Measurements from ENCODE around the gene POU2F3. TPM values are rescaled to one million over a fixed set of nuclear protein-coding genes. Genes with fewer than 3 reads are reported as not detected.

The POU2F3 gene
- total and polyA plus RNA-seq, 2 experiments from 2014 or later, result not detected

DNA sequence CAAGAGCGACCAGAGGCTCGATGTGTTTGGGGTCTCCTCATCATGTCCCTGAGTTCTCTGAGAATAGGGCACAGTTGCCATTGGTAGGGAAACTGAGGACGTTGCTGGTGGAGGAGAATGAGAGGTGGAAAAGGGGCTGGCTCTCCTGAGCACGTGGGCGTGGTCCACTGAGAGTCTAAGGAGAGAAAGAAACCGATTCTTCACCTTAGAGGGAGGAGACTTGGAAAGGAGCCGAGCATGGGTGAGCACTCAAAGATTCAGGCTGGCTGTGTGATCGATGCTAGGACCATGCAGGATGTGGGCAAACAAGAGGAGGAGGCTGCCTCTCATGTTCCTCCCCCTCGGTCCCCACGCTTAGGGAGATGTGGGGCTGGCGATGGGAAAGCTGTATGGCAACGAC is 65.3 kb downstream of the POU2F3 start:
- WGBS, 2 experiments (ENCODE audit: low coverage in 1 of 2, low lambda C conversion rate in 2 of 2, missing lambda C conversion rate in 2 of 2), result 83 to 89% methylated on average over 12 of the region's 12 CpGs
- H3K4me1 ChIP-seq (ENCODE audit: insufficient read depth), result peaks cover 16% of the 10 kb centered on the region; the same call in 1 of the 2 replicates

DNA sequence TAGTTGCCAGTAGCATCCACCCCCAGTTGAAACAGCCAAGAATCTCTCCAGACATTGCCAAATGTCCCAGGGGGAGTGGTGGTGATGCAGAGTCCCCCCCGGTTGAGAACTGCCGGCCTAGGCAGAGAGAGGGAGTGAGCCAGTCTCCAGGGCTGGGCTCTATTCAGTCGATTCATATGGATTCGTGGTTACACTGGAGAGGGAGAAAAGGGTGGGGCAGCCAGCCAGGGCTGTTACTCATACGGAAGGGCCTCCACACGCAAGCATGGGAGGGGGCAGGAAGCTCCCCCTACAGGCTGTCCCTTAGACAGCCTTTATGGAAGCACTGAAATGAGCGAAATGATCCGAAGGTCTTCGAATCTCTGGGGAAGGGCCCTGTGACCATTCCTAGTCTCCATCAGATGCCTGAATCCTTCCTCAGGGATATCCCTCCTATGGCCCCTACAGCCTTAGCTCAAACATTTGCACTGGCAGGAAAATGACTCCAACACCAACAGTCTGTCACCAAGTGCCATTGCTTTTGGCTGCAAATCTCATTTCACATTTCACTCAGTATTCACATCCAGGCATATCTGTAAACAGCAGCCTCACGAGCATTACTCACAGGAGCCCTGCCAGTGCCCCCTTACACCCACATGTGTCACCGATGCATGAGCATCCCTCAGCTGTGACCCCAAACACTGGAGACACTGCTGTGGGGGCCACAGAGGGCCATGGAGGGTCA is 66.7 kb downstream of the POU2F3 start:
- Histone ChIP-seq H3K4me2 (ENCODE audit: unreplicated experiment) (peak overlapping the region; percentile 21), H3K27me3 (replicated peaks; ENCODE audit: insufficient read depth) (no peaks in the 10 kb centered on the region), H3K4me3 (no peak overlapping the region), H3K4me1 (ENCODE audit: insufficient read depth) (peaks cover 20% of the 10 kb centered on the region; the same call in 1 of the 2 replicates), H3F3A (ENCODE audit: insufficient read depth) (no peaks in the 10 kb centered on the region), H2AFZ (peak overlapping the region; percentile 14; the same call in 1 of the 2 replicates), H3K27ac (peak overlapping the region; percentile 49), H3K9ac (0 out of 2 replicates have a peak overlapping the region, but pooled peaks have one; percentile 12), H3K36me3 (ENCODE audit: low read depth) (no peaks in the 10 kb centered on the region), H4K20me1 (ENCODE audit: insufficient read depth) (no peaks in the 10 kb centered on the region), H3K9me3 (ENCODE audit: low read depth) (no peaks in the 10 kb centered on the region), H3K9me2 (ENCODE audit: insufficient read depth) (no peaks in the 10 kb centered on the region), H3K79me2 (ENCODE audit: insufficient read depth) (no peaks in the 10 kb centered on the region)
- DNase-seq, result peak; percentile 97
- WGBS, 2 experiments (ENCODE audit: low coverage in 1 of 2, low lambda C conversion rate in 2 of 2, missing lambda C conversion rate in 2 of 2), result 35 to 41% methylated on average over 11 of the region's 11 CpGs
- TF ChIP-seq EZH2phosphoT487 (IDR thresholded peaks at IDR 0.05; ENCODE audit: insufficient read depth, low read depth), result no peak
- TF ChIP-seq EZH2 (IDR thresholded peaks at IDR 0.05; ENCODE audit: insufficient read depth, poor library complexity, severe bottlenecking), result no peak
- in situ Hi-C loops (cut with MboI), result no loop called here

More for the DNA sequence above, 65.3 kb downstream of the POU2F3 start:
- H2AFZ ChIP-seq, result no peak overlapping the region
- H3K27me3 ChIP-seq (replicated peaks; ENCODE audit: insufficient read depth), result no peaks in the 10 kb centered on the region
- H3K9ac ChIP-seq, result no peak overlapping the region
- no peak overlapping the region for H3K27ac ChIP-seq
- no peaks in the 10 kb centered on the region for H4K20me1 ChIP-seq (ENCODE audit: insufficient read depth)
- H3K9me3 ChIP-seq (ENCODE audit: low read depth), result no peaks in the 10 kb centered on the region
- no peak for DNase-seq
- H3K36me3 ChIP-seq (ENCODE audit: low read depth), result no peaks in the 10 kb centered on the region
- no peaks in the 10 kb centered on the region for H3K9me2 ChIP-seq (ENCODE audit: insufficient read depth)
- H3K4me2 ChIP-seq (ENCODE audit: unreplicated experiment), result no peak overlapping the region
- in situ Hi-C loops (cut with MboI), result no loop called here
- no peaks in the 10 kb centered on the region for H3F3A ChIP-seq (ENCODE audit: insufficient read depth)
- H3K79me2 ChIP-seq (ENCODE audit: insufficient read depth), result no peaks in the 10 kb centered on the region
- TF ChIP-seq EZH2phosphoT487 (IDR thresholded peaks at IDR 0.05; ENCODE audit: insufficient read depth, low read depth), result no peak
- no peak for TF ChIP-seq EZH2 (IDR thresholded peaks at IDR 0.05; ENCODE audit: insufficient read depth, poor library complexity, severe bottlenecking)
- H3K4me3 ChIP-seq, result no peak overlapping the region

DNA sequence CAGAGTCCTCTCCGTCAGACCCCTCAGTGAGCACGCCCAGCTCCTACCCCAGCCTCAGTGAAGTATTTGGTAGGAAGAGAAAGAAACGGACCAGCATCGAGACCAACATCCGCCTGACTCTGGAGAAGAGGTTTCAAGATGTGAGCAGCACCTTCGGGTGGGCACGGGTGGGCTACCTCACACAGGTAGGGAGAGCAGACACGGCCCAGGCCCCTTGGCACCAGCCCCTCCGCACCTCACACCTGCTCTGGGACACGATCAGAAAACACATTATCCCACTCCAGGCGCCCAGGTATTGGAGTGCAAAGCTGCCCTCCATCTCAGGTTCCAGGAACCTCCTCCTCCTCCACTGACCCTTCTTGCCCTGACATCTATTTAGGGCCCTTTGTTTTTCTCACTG is 67.5 kb downstream of the POU2F3 start:
- Histone ChIP-seq H3F3A (ENCODE audit: insufficient read depth) (no peaks in the 10 kb centered on the region), H3K9ac (no peak overlapping the region), H2AFZ (no peak overlapping the region), H3K4me3 (no peak overlapping the region), H3K27ac (no peak overlapping the region), H3K9me2 (ENCODE audit: insufficient read depth) (no peaks in the 10 kb centered on the region), H3K27me3 (replicated peaks; ENCODE audit: insufficient read depth) (no peaks in the 10 kb centered on the region), H3K9me3 (ENCODE audit: low read depth) (no peaks in the 10 kb centered on the region), H3K36me3 (ENCODE audit: low read depth) (no peaks in the 10 kb centered on the region), H4K20me1 (ENCODE audit: insufficient read depth) (no peaks in the 10 kb centered on the region), H3K4me2 (ENCODE audit: unreplicated experiment) (no peak overlapping the region), H3K4me1 (ENCODE audit: insufficient read depth) (peaks cover 20% of the 10 kb centered on the region; the same call in 1 of the 2 replicates), H3K79me2 (ENCODE audit: insufficient read depth) (no peaks in the 10 kb centered on the region)
- in situ Hi-C loops (cut with MboI), result no loop called here
- no peak for TF ChIP-seq EZH2 (IDR thresholded peaks at IDR 0.05; ENCODE audit: insufficient read depth, poor library complexity, severe bottlenecking)
- TF ChIP-seq EZH2phosphoT487 (IDR thresholded peaks at IDR 0.05; ENCODE audit: insufficient read depth, low read depth), result no peak
- WGBS, 2 experiments (ENCODE audit: low coverage in 1 of 2, low lambda C conversion rate in 2 of 2, missing lambda C conversion rate in 2 of 2), result 92% methylated on average over 11 of the region's 11 CpGs
- DNase-seq, result no peak

DNA sequence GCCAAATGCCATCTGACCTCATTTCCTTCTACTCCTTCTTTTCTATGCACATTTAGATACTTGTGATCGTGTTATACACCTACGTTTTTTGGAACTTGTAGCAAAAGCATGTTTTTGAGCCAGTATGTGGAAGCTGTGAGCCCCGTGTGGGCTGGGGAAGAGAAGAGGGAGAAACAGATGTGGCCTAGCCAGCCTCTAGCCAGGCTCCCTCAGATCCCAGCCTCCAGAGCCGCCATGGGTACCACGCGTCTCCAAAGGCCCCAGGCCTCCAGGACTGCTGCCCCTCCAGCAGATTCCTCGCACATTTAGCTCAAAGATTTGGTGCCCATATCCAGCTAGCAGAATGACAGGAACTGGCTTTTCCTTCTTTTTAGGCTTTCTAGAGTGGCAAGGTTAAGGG is 68.1 kb downstream of the POU2F3 start:
- in situ Hi-C loops (cut with MboI), result no loop called here
- 74 to 85% methylated on average over 6 to 7 of the region's 7 CpGs for WGBS, 2 experiments (ENCODE audit: low coverage in 1 of 2, low lambda C conversion rate in 2 of 2, missing lambda C conversion rate in 2 of 2)
- H3K36me3 ChIP-seq (ENCODE audit: low read depth), result no peaks in the 10 kb centered on the region

More for the DNA sequence above, 68.1 kb downstream of the POU2F3 start:
- no peaks in the 10 kb centered on the region for H3K27me3 ChIP-seq (replicated peaks; ENCODE audit: insufficient read depth)
- no peaks in the 10 kb centered on the region for H3K9me3 ChIP-seq (ENCODE audit: low read depth)
- no peak overlapping the region for H3K27ac ChIP-seq
- H4K20me1 ChIP-seq (ENCODE audit: insufficient read depth), result no peaks in the 10 kb centered on the region
- no peaks in the 10 kb centered on the region for H3F3A ChIP-seq (ENCODE audit: insufficient read depth)
- H3K4me2 ChIP-seq (ENCODE audit: unreplicated experiment), result no peak overlapping the region
- H3K9ac ChIP-seq, result no peak overlapping the region
- no peak overlapping the region for H2AFZ ChIP-seq
- H3K4me3 ChIP-seq, result no peak overlapping the region
- DNase-seq, result no peak
- TF ChIP-seq EZH2 (IDR thresholded peaks at IDR 0.05; ENCODE audit: insufficient read depth, poor library complexity, severe bottlenecking) (no peak), EZH2phosphoT487 (IDR thresholded peaks at IDR 0.05; ENCODE audit: insufficient read depth, low read depth) (no peak)
- no peaks in the 10 kb centered on the region for H3K9me2 ChIP-seq (ENCODE audit: insufficient read depth)
- H3K4me1 ChIP-seq (ENCODE audit: insufficient read depth), result peaks cover 20% of the 10 kb centered on the region; the same call in 1 of the 2 replicates
- H3K79me2 ChIP-seq (ENCODE audit: insufficient read depth), result no peaks in the 10 kb centered on the region
